GOT3 (cell line): ENCODE measurements around the gene TFDP2.

Experiments
- DNase-seq: peaks from one replicate; lab custom pipeline; 2025; ENCODE audit warnings: mixed read lengths; lab: John Stamatoyannopoulos, UW

Gene TFDP2

DNA sequence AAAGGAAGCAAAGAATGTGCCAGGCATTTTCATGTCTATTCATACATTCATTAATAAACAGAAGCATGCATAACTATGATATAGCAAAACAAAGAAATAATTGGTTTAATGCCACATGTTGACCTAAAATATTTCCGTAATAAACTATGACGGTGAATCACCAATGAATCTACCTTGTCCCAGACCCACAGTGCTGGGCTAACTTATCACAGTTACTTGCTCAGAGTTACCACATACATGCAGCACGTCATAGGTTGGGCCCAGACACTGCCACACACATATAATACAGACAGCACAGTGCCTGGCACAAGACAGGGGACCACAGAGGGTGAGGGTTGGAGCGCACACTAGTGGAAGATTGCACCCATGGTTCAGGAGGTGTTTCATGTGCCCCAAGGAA lies 186.0 kb downstream of the TFDP2 start:
- DNase-seq = no peak

DNA sequence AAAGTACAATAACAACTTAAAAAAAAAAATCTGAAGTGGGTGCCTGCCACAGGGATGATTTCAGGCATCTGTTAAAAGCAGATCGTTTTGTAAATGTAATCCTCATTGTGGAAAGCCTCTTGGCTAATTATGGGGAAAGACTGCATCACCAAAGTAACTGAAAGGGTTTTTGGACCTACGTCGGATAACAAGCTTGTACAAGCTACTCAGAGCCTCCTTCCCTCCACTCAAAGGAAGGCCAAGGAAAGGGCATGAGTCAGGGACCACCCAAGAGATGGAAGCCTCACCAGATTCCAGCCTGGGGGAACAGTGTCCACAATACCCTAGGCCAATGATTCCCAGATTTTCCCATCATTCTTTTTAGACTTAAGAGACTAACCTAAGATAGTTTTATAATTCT lies 188.6 kb downstream of the TFDP2 start:
- no peak for DNase-seq

DNA sequence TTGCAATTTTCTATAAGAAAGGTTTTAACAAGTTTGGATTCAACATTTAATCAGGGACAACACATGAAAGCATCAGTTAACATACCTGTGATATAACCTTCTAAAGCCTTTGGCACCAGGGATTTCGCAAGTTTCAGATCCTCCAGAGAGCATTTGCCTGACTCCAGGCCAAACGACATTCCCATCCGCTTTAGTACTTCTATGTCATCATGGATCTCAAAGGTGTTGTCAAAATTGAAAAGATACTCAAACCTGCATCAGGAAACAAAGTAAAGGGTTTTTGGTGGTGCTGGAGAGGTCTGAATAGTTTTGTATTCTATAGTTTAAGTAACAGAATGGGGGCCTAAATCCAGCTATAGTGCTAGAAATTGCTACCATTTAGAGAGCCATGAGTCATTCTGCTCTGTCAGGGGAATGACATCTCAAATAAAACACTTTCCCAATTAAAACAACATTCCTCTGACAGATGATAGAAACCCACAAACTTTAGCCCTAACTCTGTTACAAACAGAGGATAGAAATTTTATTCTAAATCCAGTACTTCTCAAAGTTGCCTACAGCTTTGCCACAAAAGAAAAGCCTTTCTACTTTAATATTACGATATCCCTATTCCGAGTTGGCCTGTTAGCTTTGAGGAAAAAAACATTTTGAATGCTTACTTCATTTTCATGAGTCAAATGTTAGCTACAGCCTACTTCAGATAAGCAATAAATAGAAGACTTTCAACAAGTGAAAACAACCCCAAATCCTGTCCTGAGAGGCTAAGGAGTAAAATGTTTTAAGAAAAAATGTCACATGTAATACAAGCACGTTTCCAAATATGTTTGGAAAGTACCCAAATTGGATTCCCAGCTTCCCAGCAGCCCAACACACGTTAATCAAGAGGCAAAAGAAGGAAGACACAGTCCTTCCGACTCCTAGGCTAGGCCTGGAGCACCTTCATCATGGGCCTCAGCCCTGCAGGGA lies 189.5 kb downstream of the TFDP2 start:
- DNase-seq = no peak

DNA sequence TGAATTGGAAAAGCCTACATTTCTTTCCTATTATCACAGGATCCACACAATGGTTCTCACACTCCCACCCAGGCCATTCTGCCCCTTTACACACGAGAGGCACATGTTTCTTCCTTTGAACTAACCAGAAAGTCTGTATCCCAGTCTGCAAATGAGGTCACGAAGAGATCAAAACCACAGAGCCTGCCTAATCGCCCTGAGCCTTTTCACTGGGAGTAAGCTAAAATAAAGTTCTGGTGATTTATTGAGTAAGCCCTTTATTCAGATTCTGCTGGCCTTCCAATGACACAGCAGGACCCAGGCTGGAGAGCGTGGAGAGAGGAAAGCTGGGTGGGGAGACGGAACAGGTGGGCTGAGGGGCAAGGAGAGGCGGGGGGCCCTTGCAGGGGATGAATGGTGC lies 194.2 kb downstream of the TFDP2 start:
- DNase-seq = no peak

DNA sequence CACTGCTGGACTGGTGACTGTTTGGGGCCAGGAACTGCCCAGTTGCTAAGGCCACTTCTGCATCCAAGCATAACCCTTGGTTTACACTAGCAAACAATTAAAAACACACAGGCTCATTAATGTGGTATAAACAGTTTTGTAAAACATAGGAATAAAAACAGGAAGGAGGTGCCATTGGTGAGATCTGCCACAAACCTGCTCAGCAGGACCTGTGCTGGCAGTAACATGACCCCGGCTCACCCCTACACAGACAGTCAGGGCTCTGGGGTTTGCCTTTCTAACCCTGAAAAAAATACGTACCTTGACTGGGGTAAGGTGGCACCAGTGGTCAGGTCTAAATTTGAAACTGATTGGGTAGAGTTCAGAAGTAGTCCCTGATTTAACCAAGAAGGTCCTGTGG lies 196.7 kb downstream of the TFDP2 start:
- no peak for DNase-seq

DNA sequence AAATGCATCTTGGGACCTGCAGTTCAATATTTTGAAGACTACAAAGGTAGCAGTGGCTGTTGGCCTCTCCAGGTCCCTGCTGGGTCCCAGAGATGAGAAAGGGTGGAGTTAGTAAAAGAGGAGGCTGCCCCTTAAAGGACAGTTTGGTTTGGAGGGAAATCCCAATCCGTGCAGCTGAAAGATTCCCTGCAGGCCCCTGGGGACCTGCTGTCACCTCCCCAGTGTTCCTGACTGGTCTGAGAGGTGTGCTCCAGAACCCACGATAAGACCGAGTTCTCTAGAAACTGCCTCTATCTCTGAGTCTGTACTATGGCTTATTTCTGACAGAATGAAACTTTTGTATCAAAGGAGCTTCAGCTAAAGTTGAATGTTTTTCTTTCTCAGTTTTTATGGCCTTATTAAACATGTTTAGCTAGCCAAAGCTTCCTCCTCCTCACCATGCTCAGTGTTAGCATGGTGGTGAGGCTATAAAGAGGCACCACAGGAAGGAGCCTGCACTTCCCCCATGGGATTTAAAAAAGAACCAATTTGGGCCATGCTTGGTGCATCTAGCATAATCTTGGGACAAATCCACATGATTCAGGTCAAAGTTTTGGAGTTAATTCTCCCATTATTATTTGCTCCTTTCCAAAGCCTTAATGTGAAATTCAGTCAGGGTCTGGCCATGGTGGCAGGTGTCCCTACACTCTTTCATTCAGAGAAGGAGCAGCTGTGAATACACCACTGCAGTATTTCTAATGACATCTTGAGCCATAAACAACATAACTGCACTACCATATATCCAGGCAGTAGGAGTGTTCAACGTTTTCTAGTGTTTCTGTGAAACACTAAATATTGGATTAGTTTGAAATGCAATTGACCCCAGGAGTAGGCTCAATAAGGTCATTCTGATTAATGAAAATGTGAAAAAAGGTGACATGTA lies 198.5 kb downstream of the TFDP2 start:
- DNase-seq = no peak

DNA sequence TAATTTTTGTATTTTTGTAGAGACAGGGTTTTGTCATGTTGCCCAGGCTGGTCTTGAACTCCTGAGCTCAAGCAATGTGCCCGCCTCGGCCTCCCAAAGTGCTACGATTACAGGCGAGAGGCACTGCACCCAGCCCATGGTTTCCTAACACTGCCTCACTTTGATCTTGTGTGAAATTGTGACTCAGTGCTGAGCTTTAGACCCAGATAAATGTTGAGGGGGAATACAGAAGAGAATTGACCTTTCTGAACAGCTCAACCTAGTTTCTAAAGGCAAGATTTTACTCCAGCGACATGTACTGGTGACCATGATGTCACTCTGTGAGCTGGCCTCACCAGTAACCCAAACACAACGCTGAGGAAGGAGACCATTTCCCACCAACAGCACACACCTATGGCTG lies 199.4 kb downstream of the TFDP2 start:
- DNase-seq = no peak

DNA sequence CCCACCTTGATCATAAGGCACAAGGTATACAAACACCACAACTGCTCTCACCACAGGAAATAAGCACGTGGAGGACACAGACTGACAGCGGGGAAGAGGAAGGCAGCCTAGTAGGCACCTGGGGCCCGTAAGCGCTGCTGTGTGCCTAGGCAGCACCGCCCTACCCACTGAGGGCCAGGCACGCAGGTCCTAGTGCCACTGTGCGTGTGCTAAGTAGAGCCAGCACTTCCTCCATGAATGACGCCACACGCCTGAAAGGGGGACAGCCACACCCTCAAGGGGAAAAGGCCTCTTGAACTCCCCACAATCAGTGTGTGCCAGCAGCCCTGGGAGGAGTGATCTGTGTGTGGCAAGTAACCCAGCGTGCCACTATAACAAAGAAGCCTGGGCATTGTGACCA lies 199.9 kb downstream of the TFDP2 start:
- DNase-seq = no peak

DNA sequence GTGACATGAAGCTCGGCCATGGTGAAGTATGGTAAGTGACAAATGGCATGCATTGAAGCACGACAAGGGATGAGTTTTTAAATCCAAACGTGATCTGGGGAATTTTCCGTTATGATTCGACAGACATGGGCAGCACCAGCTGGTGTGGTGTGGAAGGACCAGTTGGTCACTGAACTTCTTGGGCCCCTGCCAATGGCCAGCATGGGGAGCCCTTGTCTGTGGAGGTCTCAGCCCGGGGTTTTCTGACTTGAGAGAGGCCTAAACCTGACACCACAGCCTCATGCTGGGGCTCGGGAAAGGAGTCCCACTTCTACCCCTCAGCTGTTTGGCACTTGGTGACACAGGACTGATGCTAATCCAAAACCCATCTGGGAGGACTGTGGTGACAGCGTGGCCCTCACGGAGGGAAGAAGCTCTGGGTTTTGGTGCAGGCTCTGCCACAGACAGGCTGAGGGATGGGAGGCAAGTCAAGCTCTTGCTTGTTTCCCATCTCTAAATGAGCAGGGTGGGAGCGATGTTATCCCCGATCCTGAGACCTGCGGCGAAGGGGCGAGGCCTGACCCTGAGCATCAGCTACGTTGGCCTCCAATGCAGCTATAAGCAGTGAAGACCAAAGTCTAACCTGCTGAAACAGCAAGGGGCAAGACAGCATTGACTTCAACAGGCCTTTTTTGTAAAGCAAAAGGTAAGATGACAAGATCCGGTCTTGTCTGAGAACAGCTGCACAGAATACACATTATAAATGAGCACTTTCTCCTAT lies 203.4 kb downstream of the TFDP2 start:
- no peak for DNase-seq

DNA sequence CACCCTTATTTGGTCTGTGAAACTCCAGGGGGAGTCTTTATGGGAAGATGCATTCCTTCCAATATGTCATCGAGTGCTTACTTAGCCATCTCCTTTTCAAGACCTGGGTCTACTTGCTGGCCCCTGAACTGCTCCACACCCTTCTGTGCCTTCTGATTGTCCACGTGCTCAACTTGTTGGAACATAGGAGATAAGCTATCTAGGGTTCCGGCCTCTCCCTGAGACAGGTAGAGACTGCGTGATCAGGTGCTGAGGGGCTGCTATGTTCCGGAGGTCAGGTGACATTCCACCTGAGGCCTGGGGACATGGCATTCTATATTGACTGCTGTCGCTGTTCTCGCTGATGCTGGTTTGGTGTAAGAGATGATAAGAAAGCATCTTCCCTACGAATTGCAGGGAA lies 207.3 kb downstream of the TFDP2 start:
- no peak for DNase-seq

DNA sequence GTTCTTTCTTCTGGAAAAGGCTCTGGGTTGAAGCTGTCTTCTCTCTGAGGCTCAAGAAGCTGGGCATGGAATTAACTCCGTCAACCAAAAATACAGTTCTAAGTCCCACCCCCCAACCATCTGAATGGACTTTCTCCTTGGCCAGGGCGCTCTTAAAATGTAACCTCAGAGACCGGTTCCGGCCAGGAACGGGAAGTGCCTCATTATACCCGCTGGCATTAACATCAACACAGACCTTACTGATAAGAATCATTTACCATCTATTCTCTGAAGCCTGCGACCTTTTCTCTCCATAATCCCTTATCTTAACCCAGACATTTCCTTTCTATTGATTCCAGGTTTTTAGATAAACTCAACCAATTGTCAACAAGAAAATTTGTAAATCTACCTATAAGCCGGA lies 208.3 kb downstream of the TFDP2 start:
- no peak for DNase-seq

DNA sequence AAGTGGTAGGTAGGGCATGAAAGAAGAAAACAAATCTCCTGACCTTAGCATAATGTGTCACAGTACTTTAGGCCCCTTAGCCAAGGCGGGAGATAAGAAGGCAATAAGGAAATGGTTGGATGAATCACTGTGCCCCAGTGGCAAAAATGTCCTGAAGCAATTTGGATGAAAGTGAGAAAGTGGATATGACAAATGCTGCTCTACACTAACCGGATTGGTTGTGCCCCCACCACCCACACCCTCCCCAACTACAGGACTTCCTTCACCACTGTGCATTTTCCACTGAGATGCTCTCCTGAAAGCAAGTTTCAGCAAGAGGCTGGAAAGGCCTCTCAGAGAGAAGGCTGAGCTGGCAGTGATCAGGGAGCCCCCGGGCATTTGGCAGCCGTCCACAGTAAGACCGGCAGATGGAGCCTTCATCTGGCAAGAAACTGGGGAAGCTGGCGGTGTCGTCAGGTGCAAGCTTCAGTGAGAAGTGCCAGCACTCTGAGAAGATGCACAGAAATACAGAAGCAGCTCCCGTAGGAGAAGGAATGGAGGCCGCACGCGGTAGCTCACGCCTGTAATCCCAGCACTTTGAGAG lies 209.1 kb downstream of the TFDP2 start:
- DNase-seq = peak; percentile 68

DNA sequence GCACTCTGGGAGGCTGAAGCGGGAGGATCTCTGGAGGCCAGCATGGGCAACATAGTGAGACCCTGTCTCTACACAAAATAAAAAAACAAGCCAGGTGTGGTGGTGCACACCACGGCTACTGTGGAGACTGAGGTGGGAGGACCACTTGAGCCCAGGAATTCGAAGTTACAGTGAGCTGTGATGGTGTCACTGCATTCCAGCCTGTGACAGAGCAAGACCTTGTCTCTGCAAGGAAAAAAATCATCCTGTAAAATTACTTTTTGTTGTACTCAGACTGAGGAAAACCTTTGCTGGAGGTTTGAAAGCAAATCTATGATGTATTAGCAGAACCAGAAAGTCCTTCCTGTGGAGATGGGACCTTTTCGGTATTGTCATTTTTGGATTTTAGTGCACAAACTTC lies 209.6 kb downstream of the TFDP2 start:
- DNase-seq = no peak

DNA sequence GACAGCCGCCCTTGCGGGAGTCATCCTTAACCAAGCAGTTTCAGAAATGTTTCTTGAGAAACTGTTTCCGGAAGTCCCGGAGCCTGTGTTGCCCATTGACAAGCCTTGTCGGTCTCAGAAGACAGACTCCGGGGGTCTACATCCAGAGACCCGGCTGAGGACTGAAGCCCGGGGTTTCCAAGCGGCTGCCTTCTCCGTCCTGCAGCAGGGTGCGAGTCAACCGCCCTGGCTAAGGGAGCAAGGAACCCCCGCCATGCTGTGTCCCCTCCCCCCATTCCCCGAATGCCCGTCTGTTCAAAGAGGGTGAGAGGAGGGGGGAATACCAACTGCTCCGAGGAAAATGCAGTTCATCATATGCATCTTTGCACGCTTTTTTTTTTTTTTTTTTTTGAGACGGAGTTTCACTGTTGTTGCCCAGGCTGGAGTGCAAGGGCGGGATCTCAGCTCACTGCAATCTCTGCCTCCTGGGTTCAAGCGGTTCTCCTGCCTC lies 211.3 kb downstream of the TFDP2 start:
- DNase-seq = no peak

DNA sequence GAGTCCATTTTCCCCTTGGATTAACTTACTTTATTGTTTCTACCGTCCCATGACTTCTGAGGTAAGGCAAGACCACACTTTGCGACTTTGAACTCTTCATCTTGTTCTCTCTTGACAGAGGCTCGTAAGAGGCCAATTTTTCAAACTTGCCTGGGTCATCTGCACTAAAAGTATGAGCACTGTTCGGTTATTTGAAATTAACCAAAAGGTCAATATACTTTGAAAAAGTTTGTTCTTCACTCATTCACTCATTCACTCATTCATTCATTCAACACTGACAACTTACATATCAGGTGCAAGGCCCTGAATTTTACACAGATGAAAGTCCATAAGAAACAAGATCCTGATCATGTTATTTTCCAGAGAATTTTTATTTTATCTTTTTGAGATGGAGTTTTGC lies 215.0 kb downstream of the TFDP2 start:
- DNase-seq = no peak

DNA sequence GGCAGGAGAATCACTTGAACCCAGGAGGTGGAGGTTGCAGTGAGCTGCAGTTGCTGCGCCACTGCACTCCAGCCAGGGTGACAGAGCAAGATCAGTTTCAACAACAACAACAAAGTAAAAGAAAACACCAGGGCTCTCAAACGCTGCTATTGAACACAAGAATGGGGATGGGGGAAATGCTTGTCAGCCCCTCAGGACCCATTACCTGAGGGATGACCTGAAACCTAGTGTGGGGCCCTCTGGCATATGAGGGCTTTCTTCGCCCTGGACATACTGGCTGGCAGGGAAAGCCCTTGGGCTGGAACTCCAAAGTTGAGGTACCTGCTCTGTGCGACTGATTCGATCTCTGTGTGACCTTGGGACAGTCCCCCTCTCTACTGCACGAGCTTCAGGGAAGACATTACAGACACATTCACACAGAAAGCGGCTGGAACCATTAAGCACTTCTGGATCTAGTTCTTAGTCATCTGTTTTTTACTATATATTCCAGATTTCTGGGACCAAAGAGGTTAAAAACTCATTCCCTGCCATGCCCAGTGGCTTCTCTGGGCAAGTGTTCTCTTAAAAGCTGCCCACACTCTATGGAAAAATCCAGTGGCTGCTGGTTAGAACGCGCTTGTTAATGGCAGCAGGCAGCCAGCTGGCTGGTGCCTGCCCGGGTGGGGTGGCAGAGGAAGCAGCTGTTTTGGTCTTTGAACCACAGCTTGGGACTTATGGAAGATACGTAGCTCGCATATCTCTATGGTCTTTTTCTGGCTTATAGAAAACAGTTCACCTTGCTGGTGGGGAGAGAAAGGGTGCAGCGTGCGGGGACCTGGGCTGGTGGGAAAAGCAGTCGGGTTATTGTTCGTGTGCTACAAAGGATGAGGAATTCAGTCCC lies 215.7 kb downstream of the TFDP2 start:
- no peak for DNase-seq

DNA sequence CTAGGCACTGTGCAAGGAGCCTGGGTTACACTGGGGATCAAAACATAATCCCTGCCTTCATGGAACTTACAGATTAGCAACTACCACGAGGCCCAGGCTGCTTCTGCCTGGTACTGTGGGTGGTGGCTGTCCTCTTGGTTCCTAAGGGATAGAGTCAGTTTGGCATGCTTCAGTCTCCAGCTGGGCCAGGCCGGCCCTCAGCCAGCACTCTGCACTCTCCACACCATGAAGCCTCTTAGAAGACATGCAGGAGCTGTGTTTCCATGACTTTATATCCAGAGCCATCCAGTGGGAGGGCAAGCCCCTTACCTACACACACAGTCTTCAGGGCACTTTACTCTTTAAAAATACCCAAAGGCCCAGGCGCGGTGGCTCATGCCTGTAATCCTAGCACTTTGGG lies 218.5 kb downstream of the TFDP2 start:
- no peak for DNase-seq

DNA sequence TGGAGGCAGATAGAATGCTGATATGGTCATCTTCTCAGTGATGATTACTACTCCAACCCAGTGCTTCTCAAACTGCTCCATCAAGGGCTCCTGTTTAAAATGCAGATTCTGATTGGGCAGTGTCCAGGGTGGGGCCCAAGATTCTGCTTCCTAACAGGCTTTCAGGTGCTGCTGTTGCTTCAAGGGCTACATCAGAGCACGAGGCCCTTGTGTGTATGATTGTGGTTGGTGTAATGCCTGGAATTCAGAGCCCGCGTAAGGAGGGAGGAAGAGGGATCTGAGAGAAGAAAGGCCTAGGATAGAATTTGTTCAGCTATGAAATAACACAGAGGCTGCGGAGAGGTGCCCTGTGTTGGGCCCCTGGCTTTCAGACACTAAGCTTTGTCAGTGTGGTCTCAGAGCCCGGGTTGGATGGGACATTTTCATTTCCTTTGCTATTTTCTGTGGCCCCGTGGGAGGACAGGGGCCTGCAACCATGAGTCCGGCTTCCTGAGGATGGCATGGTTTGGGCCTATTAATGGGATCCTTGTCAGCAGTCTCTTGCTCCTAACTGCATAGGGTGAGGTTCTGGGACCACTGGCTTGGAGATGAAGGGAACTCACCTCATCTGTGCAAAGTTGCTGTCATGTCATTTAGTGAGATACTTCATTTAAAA lies 219.9 kb downstream of the TFDP2 start:
- no peak for DNase-seq

DNA sequence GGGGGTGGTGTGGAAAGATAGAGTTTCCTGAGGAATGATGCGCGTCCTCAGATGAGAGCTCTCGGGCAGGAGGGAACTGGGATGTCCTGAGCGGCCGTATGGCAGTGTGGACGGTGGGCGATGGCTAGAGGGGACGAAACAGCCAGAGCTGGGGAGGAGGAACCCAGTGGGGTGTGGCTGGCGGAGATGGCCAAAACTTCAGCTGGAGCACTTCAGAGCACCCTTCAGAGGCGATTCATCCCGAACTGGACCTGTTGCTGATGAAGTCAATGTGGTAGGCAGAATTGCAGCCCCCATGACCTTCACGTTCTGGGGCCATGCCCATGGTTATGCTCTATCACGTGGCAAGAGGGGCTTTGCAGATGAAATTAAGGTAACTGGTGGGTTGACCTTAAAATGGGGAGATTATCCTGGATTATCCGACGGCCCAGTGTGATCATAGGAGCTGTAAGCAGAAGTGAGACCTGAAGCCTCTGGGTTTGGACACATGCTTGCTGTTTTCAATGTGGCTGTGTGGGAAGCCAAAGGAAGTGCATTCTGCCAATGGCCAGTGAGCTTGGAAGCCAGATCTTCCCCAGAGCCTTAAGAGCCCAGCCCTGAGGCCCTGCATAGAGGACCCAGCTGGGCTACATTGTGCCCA lies 220.6 kb downstream of the TFDP2 start:
- no peak for DNase-seq

DNA sequence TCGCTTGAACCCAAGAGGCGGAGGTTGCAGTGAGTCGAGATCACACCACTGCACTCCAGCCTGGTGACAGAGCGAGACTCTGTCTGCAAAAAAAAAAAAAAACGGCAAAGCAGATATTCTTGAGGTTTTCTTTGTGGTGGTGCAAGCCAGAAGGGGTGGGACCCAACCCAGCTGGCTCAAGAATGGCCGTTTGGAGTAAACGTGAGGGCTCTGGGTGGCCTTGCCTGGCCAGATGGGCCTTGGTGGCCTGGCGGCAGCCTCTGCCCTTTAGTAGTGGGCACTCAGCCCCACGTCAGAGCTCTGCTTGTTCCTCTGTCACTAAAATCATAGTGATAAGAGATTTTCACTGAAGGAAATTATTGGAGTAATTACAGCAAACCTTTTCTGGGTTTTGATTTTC lies 222.4 kb downstream of the TFDP2 start:
- no peak for DNase-seq
